Anterior cingulate cortex (tissue), 58 donors: Measurements from ENCODE around the gene C1QB.

Source experiments
- DNase-seq, 58 donors: peaks; one replicate each; lab custom pipeline; 2025; lab: John Stamatoyannopoulos, UW

Gene C1QB

GRCh38 chr1:22652881-22653316, at the start of gene C1QB:
C1QB (plus strand) TSS chr1:22653236; CDS start chr1:22659463, 6,227 bp downstream.
- DNase-seq, result peak in 36 of 58 donors; percentile 4 to 71 (median 35)

GRCh38 chr1:22606161-22606560, 46.9 kb upstream of the C1QB start:
- no peak for DNase-seq

DNA sequence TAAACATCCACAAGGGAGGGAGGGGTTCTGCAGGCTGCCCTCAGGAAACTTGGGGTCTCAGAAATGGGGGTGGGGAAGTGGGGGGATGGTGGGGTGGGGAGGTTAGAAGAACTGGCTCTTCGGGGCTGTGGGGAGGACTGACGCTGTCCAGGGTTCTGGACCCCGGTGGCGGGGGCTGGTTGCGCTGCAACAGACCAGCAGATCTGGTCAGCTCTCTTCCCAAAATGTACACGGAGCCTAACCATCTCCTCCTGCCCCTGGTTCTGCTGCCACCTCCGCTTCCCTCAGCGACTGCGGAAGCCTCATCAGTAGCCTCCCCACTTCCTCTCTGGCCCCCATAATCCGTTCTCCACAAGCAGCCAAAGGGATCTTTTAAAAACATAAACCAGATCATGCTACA, 45.9 kb upstream of the C1QB start:
- no peak for DNase-seq

- no peak for DNase-seq
Measured at GRCh38 chr1:22608361-22608760, 44.7 kb upstream of the C1QB start.

DNA sequence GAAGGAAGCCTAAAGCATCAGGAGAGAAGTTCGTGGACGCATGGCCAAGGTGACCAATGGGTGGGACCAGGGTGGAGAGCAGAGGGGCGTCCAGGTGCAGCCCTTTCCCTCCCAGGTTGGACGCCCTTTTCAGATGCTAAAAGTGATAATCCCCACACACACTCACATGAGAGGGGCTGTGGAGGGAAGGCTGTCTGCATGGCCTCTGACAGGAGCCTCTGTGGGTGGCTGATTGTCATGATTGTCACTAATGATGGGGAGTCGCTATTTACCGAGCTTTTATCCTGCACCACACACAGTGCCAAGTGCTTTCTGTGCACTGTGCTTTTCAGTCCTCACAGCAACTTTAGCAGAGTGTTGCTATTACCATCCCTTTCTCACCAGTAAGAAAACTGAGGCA, 43.7 kb upstream of the C1QB start:
- DNase-seq, result no peak

GRCh38 chr1:22611530-22611947, 41.5 kb upstream of the C1QB start:
- no peak for DNase-seq

- no peak for DNase-seq
Measured at GRCh38 chr1:22612671-22613571, 40.1 kb upstream of the C1QB start.

DNA sequence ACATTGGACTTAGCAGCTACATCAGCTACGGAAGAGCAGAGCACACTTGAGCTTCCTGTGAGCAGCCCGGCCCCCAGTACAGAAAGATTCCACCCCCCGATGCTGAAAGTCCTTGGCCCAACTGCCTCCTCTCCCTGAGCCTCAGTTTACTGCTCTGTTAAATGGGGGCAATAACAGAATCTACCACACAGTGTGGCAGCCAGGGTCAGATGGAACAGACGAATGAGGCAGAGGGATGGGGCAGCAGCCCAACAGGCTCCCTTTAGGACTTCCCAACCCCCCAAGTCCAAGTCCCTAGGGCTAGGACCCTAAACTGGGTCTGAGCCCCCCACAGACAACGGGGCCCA, 39.5 kb upstream of the C1QB start:
- DNase-seq, result no peak

DNA sequence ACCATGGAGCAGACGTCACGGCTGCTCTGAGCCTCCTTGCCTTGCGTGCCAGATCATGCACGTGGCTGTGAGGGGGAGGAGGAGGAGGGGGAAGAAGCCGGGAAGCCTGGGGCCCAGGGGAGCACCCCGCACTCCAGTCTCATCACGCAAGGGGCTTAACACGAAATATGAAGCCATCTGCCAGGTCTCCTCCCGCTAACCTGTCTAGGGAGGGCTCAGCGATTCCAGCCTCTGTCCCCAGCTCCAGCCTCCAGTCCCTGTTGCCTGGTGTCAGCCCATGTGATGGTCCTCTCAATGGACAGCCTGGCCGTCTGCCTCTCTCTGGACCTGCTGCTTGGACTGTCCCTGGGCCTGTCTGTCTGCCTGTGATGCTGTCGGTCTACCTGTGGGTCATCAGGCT, 39.1 kb upstream of the C1QB start:
- no peak for DNase-seq

DNA sequence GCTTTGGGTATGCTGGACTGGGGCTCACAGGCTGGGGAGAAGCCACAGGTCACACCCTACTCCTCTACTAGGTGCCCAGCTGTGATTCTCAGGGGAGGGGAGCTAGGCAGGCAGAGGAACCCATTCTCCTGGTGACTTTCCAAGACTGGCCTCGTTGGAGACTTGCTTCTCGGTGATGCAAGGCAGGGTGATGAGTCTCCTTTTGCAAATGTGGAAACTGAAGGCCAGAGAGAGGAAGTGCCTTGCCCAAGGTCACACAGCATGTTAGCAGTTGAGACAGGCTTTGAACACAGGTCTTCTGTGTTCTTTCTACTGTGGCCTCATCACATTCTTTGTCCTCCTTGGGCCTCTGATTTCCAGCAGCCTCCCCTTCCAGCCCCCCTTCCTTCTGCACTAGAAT, 37.1 kb upstream of the C1QB start:
- DNase-seq, result no peak

GRCh38 chr1:22616571-22616970, 36.5 kb upstream of the C1QB start:
- no peak for DNase-seq

DNA sequence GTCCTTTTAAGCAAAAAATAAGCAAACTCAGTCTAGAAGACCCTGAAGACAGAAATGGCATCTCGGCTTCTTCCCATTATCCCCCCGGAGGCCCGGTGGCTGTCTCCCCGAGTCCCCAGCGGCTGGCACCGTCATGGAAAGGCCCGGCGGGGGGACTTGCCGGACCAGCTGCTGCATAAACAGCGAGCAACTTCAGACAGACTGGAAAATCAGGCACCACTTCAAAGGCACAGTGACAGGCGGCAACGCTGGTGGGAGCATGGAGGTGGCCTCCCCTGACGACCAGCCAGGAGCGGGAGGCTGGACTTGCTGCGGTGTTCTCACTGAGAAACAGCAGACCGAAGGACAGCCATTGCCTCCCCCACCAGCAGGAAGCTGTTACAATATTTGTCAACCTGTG, 35.0 kb upstream of the C1QB start:
- DNase-seq, result no peak

- DNase-seq, result no peak
Measured at GRCh38 chr1:22619252-22619651, 33.8 kb upstream of the C1QB start.

GRCh38 chr1:22619798-22620197, 33.2 kb upstream of the C1QB start:
- DNase-seq, result no peak

DNA sequence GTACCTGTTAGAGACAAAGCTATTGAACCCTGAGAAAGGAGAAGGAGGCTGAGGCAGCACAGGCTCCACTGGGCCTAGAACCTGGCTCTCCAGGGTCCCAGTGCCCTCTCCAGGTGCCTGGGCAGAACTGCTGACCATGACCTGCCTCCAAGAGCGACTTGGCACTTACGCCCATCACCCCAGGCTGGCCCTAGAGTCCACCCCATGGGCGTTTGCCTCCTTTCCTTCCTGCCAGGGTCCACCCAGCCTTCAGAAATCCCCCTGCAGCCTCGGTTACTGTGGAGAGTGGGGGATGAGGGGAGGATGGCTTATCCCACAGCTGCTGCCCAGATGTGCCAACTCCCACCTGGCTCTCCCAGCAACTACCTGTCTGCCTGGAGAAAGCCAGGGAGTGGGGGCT, 31.3 kb upstream of the C1QB start:
- no peak for DNase-seq

DNA sequence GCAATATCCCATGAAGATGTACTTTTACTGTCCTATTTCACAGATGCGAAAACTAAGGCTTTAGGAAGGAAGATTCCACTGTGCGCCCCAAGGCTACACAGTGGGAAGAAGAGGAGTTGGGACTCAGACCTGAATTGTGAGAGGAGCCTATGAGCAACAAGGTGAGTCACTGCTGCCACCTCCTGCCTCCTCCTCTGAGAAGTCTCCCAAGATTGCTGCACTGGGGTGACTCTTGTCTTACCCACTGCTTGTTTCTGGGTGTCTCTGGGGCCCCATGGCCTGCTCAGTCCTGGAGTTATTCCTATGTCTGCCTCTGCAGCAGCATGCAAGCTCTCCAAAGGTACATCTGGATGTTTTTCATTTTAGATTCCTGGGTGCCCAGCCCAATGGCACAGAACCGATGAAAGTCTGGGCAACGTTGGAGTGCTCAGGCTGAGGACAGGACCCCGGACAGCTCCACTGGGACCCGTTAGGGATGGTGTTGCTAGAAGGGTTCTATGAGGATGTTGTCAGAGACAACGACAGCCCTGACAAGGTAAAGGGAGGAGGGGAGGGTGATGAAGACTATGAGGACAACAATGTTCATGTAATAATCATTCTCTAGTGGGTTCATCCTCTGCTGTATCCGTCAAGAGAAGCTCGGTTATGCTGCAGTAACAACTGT, 27.6 kb upstream of the C1QB start:
- DNase-seq, result no peak

DNA sequence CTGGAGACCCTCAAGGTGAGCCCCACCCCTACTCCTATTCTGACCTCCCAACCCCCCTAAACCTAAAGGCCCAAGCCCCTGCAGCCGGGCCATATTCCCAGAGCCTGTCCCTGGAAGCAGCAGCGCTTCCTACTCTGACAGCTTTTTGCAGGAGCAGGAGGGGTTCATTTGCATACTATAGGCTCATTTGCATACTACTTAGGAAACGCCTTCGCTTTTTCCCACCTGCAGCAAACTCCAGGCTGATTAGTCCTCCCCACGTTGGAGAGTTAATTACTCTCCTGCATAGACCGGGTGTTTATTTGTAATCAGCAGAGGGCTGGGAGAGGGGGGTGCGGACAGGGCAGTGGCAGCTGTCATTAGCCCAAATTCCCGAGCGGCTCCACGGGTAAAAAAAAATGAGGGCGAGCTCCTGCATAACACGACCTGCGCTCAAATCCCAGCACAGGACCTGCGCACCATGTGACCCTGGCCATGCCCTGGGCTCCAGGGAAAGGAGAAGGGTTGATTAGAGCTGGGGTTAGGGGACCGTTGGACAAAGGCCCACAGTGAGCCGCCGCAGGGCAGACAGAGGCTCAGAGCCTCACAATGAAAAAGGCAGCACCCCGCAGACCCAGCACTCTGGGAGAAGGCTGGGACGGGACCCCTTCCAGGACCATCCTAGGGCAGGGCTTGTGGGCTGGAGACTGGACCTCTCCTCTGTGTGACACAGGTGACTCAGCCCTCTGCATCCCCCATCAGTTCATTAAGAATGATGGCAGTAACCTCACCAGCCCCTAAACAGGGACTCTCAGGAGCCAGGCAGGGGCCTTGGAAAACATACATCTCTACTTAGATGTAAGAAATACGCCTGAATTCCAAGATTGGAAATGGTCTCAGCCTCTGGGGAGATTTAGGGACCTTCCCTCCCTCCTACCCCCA, 26.5 kb upstream of the C1QB start:
- no peak for DNase-seq

DNA sequence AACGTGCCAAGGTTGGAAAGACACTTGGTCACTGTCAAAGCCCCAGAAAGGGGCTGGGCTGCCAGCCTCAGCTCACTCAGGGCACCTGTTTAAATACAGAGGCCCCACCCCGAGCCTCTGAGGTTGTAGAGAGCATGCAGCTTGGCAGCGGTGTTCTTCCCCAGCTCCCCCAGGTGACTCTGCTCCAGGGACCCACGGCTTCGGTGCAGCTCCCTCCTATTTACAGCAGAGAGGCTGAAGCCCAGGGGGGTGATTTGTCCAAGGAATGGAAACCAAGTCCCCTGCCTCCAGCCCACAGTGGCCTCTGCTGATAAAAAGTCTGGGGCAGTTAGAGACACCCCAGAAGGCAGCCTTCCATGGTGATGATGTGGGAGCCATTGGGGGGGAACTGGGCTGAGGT, 25.7 kb upstream of the C1QB start:
- no peak for DNase-seq

GRCh38 chr1:22628698-22629444, 24.2 kb upstream of the C1QB start:
- no peak for DNase-seq

DNA sequence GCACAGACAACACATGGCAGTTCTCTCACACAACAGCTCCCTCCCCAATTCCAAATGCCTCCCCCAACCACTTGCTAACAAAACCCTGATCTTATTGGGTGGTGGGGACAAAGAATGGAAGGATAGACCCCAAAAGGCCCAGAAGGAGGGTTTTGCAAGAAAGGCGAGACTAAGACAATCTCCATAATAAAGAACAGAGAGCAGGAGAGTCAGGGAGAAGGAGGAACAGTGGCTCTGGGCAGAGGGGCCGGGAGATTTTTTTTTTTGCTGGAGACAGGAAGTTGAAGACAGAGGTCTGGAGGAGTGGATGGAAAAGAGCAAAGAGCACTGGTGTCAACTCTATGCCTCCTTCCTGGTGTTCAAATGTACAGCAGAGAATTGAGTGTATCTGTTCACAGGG, 23.1 kb upstream of the C1QB start:
- DNase-seq, result no peak
